Breast epithelium (tissue), 3 donors: ENCODE results near the gene PIGQ.

ENCODE experiments used
- POLR2A ChIP-seq: fragments of 450-650 bp; IDR thresholded peaks from one replicate; pipeline ENCODE4 v1.6.1; 2016; ENCODE audit warnings: antibody characterized with exemption, mild to moderate bottlenecking, moderate library complexity
- TF ChIP-seq, protein P1 (sequence below), 3 donors: fragments of 450-650 bp; IDR thresholded peaks; one replicate each; pipeline ENCODE4 v1.5.1; 2016 to 2017; ENCODE audit warnings: antibody characterized with exemption in 3 of 3, mild to moderate bottlenecking in 3 of 3, moderate library complexity in 3 of 3

DNA sequence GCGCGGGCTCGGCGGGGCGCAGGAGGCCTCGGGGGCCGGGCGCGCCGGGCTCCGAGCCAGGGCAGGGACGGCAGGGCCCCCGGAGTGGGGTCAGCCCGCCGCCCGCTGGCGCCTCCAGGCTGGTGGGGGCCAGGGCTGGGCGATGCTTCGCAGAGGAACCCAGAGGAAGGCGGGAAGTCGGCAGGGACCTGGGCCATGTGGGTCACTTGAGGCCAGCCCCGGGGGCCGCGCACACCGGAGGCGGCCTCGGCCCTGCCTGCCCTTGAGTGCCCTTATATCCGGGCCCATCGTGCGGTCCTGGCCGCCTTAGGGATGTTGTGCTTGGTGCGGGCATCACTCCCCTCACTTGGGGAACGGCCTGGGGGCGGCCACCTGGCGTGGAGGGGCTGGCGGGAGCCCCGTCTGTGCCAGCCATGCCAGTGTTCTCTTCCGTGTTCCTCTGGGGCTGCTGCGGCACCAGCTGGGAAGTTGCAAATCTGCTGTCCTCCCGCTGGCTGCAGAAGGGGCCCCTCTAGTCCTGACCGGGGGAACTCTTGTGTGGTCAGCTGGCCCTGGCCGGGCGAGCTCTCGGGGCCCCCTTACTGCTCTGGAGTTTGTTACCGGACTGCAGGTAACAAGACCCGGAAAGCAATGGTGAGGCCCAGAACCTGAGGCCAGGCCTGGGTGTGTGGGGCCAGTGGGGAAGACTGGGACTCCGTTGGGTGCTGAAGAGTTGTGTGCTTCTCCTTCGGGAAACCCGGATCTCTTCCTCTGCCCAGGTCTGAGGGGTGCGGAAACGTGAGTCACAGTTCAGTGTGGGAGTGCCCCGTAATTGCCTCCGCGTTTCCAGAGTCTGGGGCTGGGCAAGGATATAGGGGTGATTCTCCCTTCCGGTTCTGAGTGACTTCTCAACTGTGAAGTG is 41.4 kb upstream of the PIGQ start:
- no peak for TF ChIP-seq POLR2A
- TF ChIP-seq, protein P1, sequence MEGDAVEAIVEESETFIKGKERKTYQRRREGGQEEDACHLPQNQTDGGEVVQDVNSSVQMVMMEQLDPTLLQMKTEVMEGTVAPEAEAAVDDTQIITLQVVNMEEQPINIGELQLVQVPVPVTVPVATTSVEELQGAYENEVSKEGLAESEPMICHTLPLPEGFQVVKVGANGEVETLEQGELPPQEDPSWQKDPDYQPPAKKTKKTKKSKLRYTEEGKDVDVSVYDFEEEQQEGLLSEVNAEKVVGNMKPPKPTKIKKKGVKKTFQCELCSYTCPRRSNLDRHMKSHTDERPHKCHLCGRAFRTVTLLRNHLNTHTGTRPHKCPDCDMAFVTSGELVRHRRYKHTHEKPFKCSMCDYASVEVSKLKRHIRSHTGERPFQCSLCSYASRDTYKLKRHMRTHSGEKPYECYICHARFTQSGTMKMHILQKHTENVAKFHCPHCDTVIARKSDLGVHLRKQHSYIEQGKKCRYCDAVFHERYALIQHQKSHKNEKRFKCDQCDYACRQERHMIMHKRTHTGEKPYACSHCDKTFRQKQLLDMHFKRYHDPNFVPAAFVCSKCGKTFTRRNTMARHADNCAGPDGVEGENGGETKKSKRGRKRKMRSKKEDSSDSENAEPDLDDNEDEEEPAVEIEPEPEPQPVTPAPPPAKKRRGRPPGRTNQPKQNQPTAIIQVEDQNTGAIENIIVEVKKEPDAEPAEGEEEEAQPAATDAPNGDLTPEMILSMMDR (IDR thresholded peaks at IDR 0.05), result no peak
